ENCODE results near the gene PRPF18. TPM values are rescaled to one million over a fixed set of nuclear protein-coding genes. Genes with fewer than 3 reads are reported as not detected.
A peak's percentile ranks its signal among the peaks of the same experiment; 100 is the strongest.

PRPF18 gene
- total and polyA plus RNA-seq, 8 donors, result 6.2 to 12.0 (median 9.3) TPM

DNA sequence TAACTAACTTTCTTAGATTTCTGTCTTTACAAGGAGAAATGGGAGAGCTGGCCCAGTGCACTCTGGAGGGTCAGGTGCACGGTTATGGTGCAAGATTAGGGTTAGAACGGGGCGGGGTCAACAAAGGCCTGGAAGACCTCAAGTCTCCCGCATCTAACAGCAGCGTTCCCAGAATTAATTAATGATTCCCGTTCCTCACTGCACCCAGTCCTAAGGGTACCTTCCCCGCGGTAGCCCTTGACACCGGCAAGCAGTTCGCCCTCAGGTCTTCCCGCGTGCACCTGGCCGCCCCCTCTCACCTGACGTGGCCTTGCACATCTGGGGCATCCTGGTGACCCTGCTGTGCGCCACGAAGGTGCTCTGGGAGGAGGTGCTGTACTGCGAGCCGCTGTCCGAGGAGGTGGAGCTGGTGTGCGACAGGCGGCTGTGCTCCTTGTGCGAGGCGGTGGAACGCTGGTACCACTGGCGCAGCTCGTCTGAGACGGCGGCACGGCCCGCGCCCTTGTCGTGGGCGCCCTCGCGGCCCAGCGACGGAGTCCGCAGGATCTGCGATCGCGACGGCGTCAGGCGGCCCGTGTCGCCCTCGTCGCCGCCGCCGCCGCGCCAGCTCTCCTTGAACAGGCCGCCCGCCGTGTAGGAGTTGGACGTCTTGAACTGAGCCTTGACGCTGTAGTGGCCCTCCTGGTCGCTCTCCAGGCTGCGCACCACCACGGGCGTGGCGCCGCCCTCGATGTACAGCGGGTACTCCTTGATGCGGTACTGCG, 69.8 kb downstream of the PRPF18 start:
- ATAC-seq, result no peak
- no peak overlapping the region for H3K4me3 ChIP-seq
- DNase-seq, result peak in 2 of 6 donors; percentile 31 to 60
- H3K36me3 ChIP-seq, result peaks cover 0 to 63% (median 8%) of the 10 kb centered on the region in 3 donors
- no peaks in the 10 kb centered on the region for H3K4me1 ChIP-seq
- H3K9me3 ChIP-seq, result no peaks in the 10 kb centered on the region
- H3K27ac ChIP-seq, result no peak overlapping the region
- WGBS, 2 donors, result 93 to 94% methylated on average over 68 of the region's 68 CpGs
- FAIRE-seq, result no peak
- intact Hi-C loops (cut with DNase I), result loop anchor here in 2 of 3 donors (5.0 to 10.0 kb wide), 2 partner anchors 121 to 128 kb away; no protein-coding TSS in a partner anchor
- TF ChIP-seq, protein P1, sequence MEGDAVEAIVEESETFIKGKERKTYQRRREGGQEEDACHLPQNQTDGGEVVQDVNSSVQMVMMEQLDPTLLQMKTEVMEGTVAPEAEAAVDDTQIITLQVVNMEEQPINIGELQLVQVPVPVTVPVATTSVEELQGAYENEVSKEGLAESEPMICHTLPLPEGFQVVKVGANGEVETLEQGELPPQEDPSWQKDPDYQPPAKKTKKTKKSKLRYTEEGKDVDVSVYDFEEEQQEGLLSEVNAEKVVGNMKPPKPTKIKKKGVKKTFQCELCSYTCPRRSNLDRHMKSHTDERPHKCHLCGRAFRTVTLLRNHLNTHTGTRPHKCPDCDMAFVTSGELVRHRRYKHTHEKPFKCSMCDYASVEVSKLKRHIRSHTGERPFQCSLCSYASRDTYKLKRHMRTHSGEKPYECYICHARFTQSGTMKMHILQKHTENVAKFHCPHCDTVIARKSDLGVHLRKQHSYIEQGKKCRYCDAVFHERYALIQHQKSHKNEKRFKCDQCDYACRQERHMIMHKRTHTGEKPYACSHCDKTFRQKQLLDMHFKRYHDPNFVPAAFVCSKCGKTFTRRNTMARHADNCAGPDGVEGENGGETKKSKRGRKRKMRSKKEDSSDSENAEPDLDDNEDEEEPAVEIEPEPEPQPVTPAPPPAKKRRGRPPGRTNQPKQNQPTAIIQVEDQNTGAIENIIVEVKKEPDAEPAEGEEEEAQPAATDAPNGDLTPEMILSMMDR (IDR thresholded peaks at IDR 0.05), result no peak
- H3K27me3 ChIP-seq, result no peaks in the 10 kb centered on the region

DNA sequence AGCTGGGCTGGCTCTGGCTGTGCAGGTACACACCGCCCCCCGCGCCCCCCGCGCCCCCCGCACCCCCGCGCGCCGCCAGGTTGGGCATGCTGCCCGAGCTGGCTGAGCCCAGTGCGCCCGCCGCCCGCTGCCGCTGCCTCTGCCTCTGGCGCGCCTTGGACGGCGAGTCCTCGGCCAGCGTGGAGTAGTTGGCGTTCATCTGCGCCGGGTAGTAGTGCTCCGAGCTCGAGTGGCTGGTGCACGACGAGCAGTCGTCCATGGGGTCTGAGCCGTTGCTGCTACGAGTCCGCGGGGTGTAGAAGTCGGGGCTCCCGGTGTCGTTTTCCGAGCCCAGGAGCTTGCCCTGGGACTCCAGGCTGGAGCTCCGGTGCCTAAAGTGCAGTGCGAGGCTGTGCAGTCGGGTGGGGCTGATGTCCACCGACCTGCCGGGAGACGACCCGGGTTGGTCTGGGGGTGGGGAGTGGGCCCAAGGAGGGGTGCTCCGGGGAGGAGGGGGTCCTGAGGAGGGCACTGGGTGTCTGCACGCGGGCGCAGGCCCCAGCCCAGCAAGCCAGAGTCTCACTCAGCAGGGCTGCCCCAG, 70.4 kb downstream of the PRPF18 start:
- no peak overlapping the region for H3K4me3 ChIP-seq
- DNase-seq (peak in 2 of 6 donors; percentile 30 to 75), FAIRE-seq (no peak), ATAC-seq (no peak)
- intact Hi-C loops (cut with DNase I), result loop anchor here in 2 of 3 donors (5.0 to 10.0 kb wide), 2 partner anchors 120 to 128 kb away; no protein-coding TSS in a partner anchor
- WGBS, 2 donors, result 90% methylated on average over 43 to 49 of the region's 49 CpGs
- no peak overlapping the region for H3K27ac ChIP-seq
- H3K27me3 ChIP-seq, result no peaks in the 10 kb centered on the region
- no peaks in the 10 kb centered on the region for H3K9me3 ChIP-seq
- no peaks in the 10 kb centered on the region for H3K4me1 ChIP-seq
- TF ChIP-seq, protein P1 (IDR thresholded peaks at IDR 0.05), result no peak
- peaks cover 0 to 56% (median 8%) of the 10 kb centered on the region in 3 donors for H3K36me3 ChIP-seq

DNA sequence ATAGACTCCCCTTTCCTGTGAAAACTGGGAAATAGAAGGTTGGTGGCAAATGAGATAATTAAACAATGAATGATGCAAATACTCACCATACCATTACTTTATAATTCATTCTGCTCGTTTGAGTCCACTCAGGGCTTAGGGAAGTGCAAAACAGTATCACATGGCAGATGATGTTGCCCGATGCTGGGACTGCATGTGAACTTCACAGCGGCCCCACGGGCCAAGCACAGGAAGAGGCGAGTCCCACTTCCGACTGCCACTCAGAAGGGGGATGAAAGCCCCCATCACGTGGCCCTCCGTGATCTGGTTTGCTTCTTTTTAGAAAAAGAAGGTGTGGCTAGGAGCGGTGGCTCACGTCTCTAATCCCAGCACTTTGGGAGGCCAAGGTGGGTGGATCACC, 71.5 kb downstream of the PRPF18 start:
- no peak for FAIRE-seq
- WGBS, 2 donors, result 77 to 84% methylated on average over 10 of the region's 10 CpGs
- Histone ChIP-seq H3K27me3 (no peaks in the 10 kb centered on the region), H3K27ac (no peak overlapping the region), H3K4me1 (no peaks in the 10 kb centered on the region), H3K36me3 (peaks cover 0 to 52% (median 7%) of the 10 kb centered on the region in 3 donors), H3K4me3 (no peak overlapping the region), H3K9me3 (no peaks in the 10 kb centered on the region)
- TF ChIP-seq, protein P1 (IDR thresholded peaks at IDR 0.05), result no peak
- no peak for DNase-seq
- no peak for ATAC-seq
- intact Hi-C loops (cut with DNase I), result loop anchor here in 2 of 3 donors (5.0 to 10.0 kb wide), 2 partner anchors 119 to 127 kb away; no protein-coding TSS in a partner anchor

DNA sequence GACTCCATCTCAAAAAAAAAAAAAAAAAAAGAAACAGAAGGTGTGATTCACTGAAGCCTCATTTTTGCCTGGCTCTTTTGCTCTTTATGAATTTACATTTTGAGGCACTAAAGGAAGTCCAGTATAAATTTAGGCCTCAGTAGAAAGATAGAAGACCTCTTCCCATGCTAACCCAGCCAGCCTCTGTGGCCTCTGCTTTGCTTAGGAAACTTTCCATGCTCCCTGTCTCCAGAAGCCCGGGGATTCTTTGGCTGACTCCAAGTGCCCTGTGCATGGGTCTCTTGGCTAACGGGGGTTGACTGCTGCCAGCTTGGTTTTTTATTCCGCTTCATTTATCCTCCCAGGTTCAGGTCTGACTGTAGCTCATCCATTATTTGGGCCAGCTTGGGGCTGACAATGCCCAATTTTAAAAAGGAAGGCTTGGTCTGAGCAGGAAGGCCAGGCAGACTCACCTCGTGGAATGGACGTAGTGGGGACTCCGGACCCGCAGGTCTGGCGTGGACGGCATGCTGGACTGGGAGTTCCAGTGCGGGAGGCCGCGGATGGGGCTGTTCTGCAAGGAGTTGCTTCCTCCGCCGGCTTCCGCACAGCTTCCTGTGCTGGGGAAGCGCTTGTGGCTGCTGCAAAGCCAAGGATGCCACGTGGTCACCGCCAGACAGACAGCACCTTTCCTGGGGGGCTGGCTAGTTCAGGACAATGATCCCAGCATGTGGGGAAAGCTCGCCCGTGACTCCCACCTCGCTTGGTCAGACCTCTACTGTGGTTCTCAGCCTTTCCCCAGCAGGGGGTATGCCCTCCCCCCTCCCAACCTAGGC, 72.3 kb downstream of the PRPF18 start:
- ATAC-seq (peak in 2 of 4 donors; percentile 11 to 44), DNase-seq (peak in 2 of 6 donors; percentile 29 to 70), FAIRE-seq (no peak)
- TF ChIP-seq, protein P1 (IDR thresholded peaks at IDR 0.05), result no peak
- no peaks in the 10 kb centered on the region for H3K4me1 ChIP-seq
- intact Hi-C loops (cut with DNase I), result loop anchor here in 2 of 3 donors (5.0 to 10.0 kb wide), 2 partner anchors 118 to 126 kb away; no protein-coding TSS in a partner anchor
- no peaks in the 10 kb centered on the region for H3K27me3 ChIP-seq
- H3K36me3 ChIP-seq, result peaks cover 0 to 52% (median 0%) of the 10 kb centered on the region in 3 donors
- no peak overlapping the region for H3K27ac ChIP-seq
- no peak overlapping the region for H3K4me3 ChIP-seq
- H3K9me3 ChIP-seq, result no peaks in the 10 kb centered on the region
- WGBS, 2 donors, result 79 to 84% methylated on average over 21 of the region's 21 CpGs

Data from pancreas (tissue), 10 donors.